GM23338 (cell line): ENCODE results near the gene RNF26. TPM values are rescaled to one million over a fixed set of nuclear protein-coding genes. Genes with fewer than 3 reads are reported as not detected.

ENCODE experiments used
- ATAC-seq: fragments of 200-7000 bp; cut with Tn5 transposase; 3 replicates; pipeline ENCODE4 v1.9.1; 2020
- DNase-seq: peaks from one replicate; pipeline ENCODE4 v3.0.0-alpha.2; 2015; ENCODE audit warnings: low spot score
- H2AFZ ChIP-seq: fragments of 200-600 bp; sonication (generic); 2 replicates; pipeline ENCODE4 v1.8.0; 2016; ENCODE audit warnings: antibody characterized with exemption, mild to moderate bottlenecking, moderate library complexity
- H3F3A ChIP-seq: fragments of 200-600 bp; sonication (generic); replicated peaks from 2 replicates; pipeline ENCODE4 v1.8.0; 2017; ENCODE audit warnings: antibody characterized with exemption, mixed run types, low read depth
- H3K27ac ChIP-seq: fragments of 200-600 bp; sonication (generic); 2 replicates; pipeline ENCODE4 v1.6.1; 2016; ENCODE audit warnings: low read depth
- H3K27me3 ChIP-seq: fragments of 200-600 bp; sonication (generic); 2 replicates; pipeline ENCODE4 v1.8.0; 2016; ENCODE audit warnings: mild to moderate bottlenecking, mixed run types, moderate library complexity; ENCODE audit not compliant: insufficient read depth
- H3K36me3 ChIP-seq: fragments of 200-600 bp; sonication (generic); 2 replicates; pipeline ENCODE4 v1.8.0; 2016; ENCODE audit warnings: mild to moderate bottlenecking; ENCODE audit not compliant: insufficient read depth
- H3K4me1 ChIP-seq: fragments of 200-600 bp; sonication (generic); 2 replicates; pipeline ENCODE4 v1.8.0; 2016; ENCODE audit warnings: mild to moderate bottlenecking, moderate library complexity; ENCODE audit not compliant: insufficient read depth
- H3K4me2 ChIP-seq: fragments of 200-600 bp; sonication (generic); 2 replicates; pipeline ENCODE4 v1.7.1; 2017; ENCODE audit warnings: mixed run types
- H3K4me3 ChIP-seq: fragments of 200-600 bp; sonication (generic); 2 replicates; pipeline ENCODE4 v1.6.1; 2016; ENCODE audit warnings: mixed run types
- H3K79me2 ChIP-seq: fragments of 200-600 bp; sonication (generic); replicated peaks from 2 replicates; pipeline ENCODE4 v1.8.0; 2017; ENCODE audit warnings: mild to moderate bottlenecking; ENCODE audit not compliant: insufficient read depth
- H3K9me2 ChIP-seq: fragments of 200-600 bp; sonication (generic); 2 replicates; pipeline ENCODE4 v1.8.0; 2017; ENCODE audit not compliant: insufficient read depth
- H4K20me1 ChIP-seq: fragments of 200-600 bp; sonication (generic); replicated peaks from 2 replicates; pipeline ENCODE4 v1.8.0; 2017; ENCODE audit warnings: mild to moderate bottlenecking; ENCODE audit not compliant: insufficient read depth
- H3K27ac Mint-ChIP-seq: 2 replicates; pipeline ENCODE4 v1.8.0; 2020; ENCODE audit warnings: inconsistent platforms, mild to moderate bottlenecking, moderate library complexity, mixed read lengths
- H3K27me3 Mint-ChIP-seq: 3 replicates; pipeline ENCODE4 v1.8.0; 2022; ENCODE audit warnings: low read depth, mild to moderate bottlenecking, moderate library complexity, mixed read lengths, inconsistent platforms; ENCODE audit not compliant: insufficient read depth, poor library complexity
- H3K36me3 Mint-ChIP-seq: 3 replicates; pipeline ENCODE4 v1.8.0; 2021; ENCODE audit warnings: low read depth, mild to moderate bottlenecking, inconsistent platforms, moderate library complexity, mixed read lengths
- H3K4me1 Mint-ChIP-seq: 3 replicates; pipeline ENCODE4 v1.8.0; 2020; ENCODE audit warnings: mild to moderate bottlenecking, inconsistent platforms, mixed read lengths
- H3K4me3 Mint-ChIP-seq: 3 replicates; pipeline ENCODE4 v1.8.0; 2021; ENCODE audit warnings: moderate library complexity, mild to moderate bottlenecking, inconsistent platforms, mixed read lengths
- H3K9me3 Mint-ChIP-seq: 3 replicates; pipeline ENCODE4 v1.8.0; 2020; ENCODE audit warnings: moderate library complexity, mild to moderate bottlenecking, inconsistent platforms, mixed read lengths
- CREB1 ChIP-seq: fragments of 250-450 bp; sonication (Bioruptor Pico); IDR thresholded peaks from 2 replicates; pipeline ENCODE4 v1.5.0; 2020; ENCODE audit warnings: low read depth, mild to moderate bottlenecking, moderate library complexity
- CTCF ChIP-seq, 2 experiments: fragments of 200-600 bp in 1 of 2; sonication (generic) in 1 of 2; conservative IDR thresholded peaks; 2 replicates each; pipeline versions ENCODE4 v1.5.1 to v1.6.1; 2016 to 2017; ENCODE audit warnings: antibody characterized with exemption in 2 of 2, low read depth in 2 of 2, mild to moderate bottlenecking in 2 of 2, moderate library complexity in 1 of 2
- ETS1 ChIP-seq: IDR thresholded peaks from 2 replicates; pipeline ENCODE4 v1.6.1; 2016; ENCODE audit warnings: antibody characterized with exemption
- EZH2 ChIP-seq: fragments of 200-600 bp; sonication (generic); IDR thresholded peaks from one replicate; pipeline ENCODE4 v1.8.0; 2017; ENCODE audit warnings: antibody characterized with exemption, mild to moderate bottlenecking, low read depth; ENCODE audit not compliant: unreplicated experiment
- JUNB ChIP-seq: IDR thresholded peaks from one replicate; pipeline ENCODE4 v1.6.1; 2016; ENCODE audit warnings: antibody characterized with exemption; ENCODE audit not compliant: unreplicated experiment
- POLR2AphosphoS5 ChIP-seq: IDR thresholded peaks from 2 replicates; pipeline ENCODE4 v1.6.1; 2016; ENCODE audit warnings: antibody characterized with exemption, low read depth
- REST ChIP-seq: IDR thresholded peaks from one replicate; pipeline ENCODE4 v1.6.1; 2018; ENCODE audit warnings: antibody characterized with exemption; ENCODE audit not compliant: unreplicated experiment
- STAT1 ChIP-seq: IDR thresholded peaks from one replicate; pipeline ENCODE4 v1.6.1; 2016; ENCODE audit warnings: antibody characterized with exemption; ENCODE audit not compliant: unreplicated experiment
- ZNF114 ChIP-seq: fragments of 250-450 bp; sonication (Bioruptor Pico); IDR thresholded peaks from 2 replicates; pipeline ENCODE4 v1.5.0; 2020; ENCODE audit warnings: mild to moderate bottlenecking, moderate library complexity
- ZNF331 ChIP-seq: fragments of 250-450 bp; sonication (Bioruptor Pico); IDR thresholded peaks from 2 replicates; pipeline ENCODE4 v1.5.0; 2020; ENCODE audit warnings: low read depth, mild to moderate bottlenecking, moderate library complexity
- ZNF462 ChIP-seq: fragments of 250-450 bp; sonication (Bioruptor Pico); IDR thresholded peaks from 2 replicates; pipeline ENCODE4 v1.5.0; 2020; ENCODE audit warnings: mild to moderate bottlenecking, moderate library complexity
- polyA plus RNA-seq: library from polyadenylated mRNA; unstranded; fragments of >200 nt; fragmentation: Nextera tagmentation; extraction: Ambion mirVana; gene quantifications from 2 replicates; pipeline ENCODE4 v1.2.1, GENCODE V29; 2016
- total RNA-seq: library from RNA; depleted of rRNA; stranded (reverse); fragments of >200 nt; shearing (Covaris generic); gene quantifications from 2 replicates; pipeline ENCODE4 v1.2.3, GENCODE V29; 2014

The RNF26 gene
- total and polyA plus RNA-seq, 2 experiments from 2014 or later, result 31.8 to 58.3 TPM

- Histone ChIP-seq H3F3A (peaks cover 6% of the 10 kb centered on the region; the same call in 1 of the 2 replicates), H3K79me2 (0 out of 2 replicates have a peak, but pooled peaks cover 6% of the 10 kb centered on the region), H3K4me3 (no peak overlapping the region), H3K4me1 (no peaks in the 10 kb centered on the region), H3K9me2 (no peaks in the 10 kb centered on the region), H3K27ac (no peak overlapping the region), H4K20me1 (no peaks in the 10 kb centered on the region; the same call in none of the 2 replicates), H2AFZ (no peak overlapping the region), H3K27me3 (no peaks in the 10 kb centered on the region), H3K36me3 (peaks cover 32% of the 10 kb centered on the region), H3K4me2 (no peak overlapping the region)
- TF ChIP-seq JUNB (no peak), REST (no peak), EZH2 (no peak), ETS1 (no peak), CTCF (conservative IDR thresholded peaks at IDR 0.05; ENCODE audit: low read depth in 2 of 2) (no peak), POLR2AphosphoS5 (no peak), CREB1 (CRISPR knock-in tag) (no peak), ZNF462 (CRISPR knock-in tag) (no peak), STAT1 (no peak), ZNF331 (CRISPR knock-in tag) (no peak), ZNF114 (CRISPR knock-in tag) (no peak)
- Mint-ChIP-seq H3K4me3 (no peak overlapping the region), H3K27ac (no peak overlapping the region), H3K9me3 (no peaks in the 10 kb centered on the region), H3K27me3 (peaks cover under 1% of the 10 kb centered on the region), H3K36me3 (peaks cover 48% of the 10 kb centered on the region), H3K4me1 (no peaks in the 10 kb centered on the region)
- no peak for DNase-seq
- no peak for ATAC-seq
These were observed 40.9 kb upstream of the RNF26 start for GRCh38 chr11:119293461-119293860.
